Measurements from ENCODE around the gene IMPA2.
A peak's percentile ranks its signal among the peaks of the same experiment; 100 is the strongest.
"Not testable (repeated sequence)": the region's sequence is repeated elsewhere in the genome, so short reads cannot be mapped to it uniquely, and the experiment has no call there.

The IMPA2 gene

GRCh38 chr18:11981192-11981542, at the start of gene IMPA2:
TSS of gene IMPA2 (plus strand) at chr18:11981507. CDS start at chr18:11981670, 163 bp downstream.
- DNase-seq (ENCODE audit: low read depth in 2 of 2), result peak; percentile 90 to 94

GRCh38 chr18:11932393-11932792, 48.9 kb upstream of the IMPA2 start:
- no peak for DNase-seq (ENCODE audit: low read depth in 2 of 2)

- DNase-seq (ENCODE audit: low read depth in 2 of 2), result peak; percentile 74 to 77
Observed at GRCh38 chr18:11937874-11938478, 43.3 kb upstream of the IMPA2 start.

- DNase-seq (ENCODE audit: low read depth in 2 of 2), result no peak
Observed at GRCh38 chr18:11940956-11941355, 40.4 kb upstream of the IMPA2 start.

- DNase-seq (ENCODE audit: low read depth in 2 of 2), result no peak
Observed at GRCh38 chr18:11943551-11943950, 37.8 kb upstream of the IMPA2 start.

GRCh38 chr18:11944252-11944651, 37.1 kb upstream of the IMPA2 start:
- no peak for DNase-seq (ENCODE audit: low read depth in 2 of 2)

GRCh38 chr18:11944786-11945185, 36.5 kb upstream of the IMPA2 start:
- DNase-seq (ENCODE audit: low read depth in 2 of 2), result no peak

- not testable (repeated sequence) for DNase-seq (ENCODE audit: low read depth in 2 of 2)
Observed at GRCh38 chr18:11945834-11946659, 35.3 kb upstream of the IMPA2 start.

GRCh38 chr18:11946756-11947155, 34.6 kb upstream of the IMPA2 start:
- no peak for DNase-seq (ENCODE audit: low read depth in 2 of 2)

GRCh38 chr18:11947214-11948191, 33.8 kb upstream of the IMPA2 start:
- peak; percentile 30 to 48 for DNase-seq (ENCODE audit: low read depth in 2 of 2)

GRCh38 chr18:11948852-11949523, 32.3 kb upstream of the IMPA2 start:
- DNase-seq (ENCODE audit: low read depth in 2 of 2), result no peak

GRCh38 chr18:11950824-11951223, 30.5 kb upstream of the IMPA2 start:
- DNase-seq (ENCODE audit: low read depth in 2 of 2), result no peak

GRCh38 chr18:11951390-11951851, 29.9 kb upstream of the IMPA2 start:
- DNase-seq (ENCODE audit: low read depth in 2 of 2), result no peak

GRCh38 chr18:11953113-11953512, 28.2 kb upstream of the IMPA2 start:
- DNase-seq (ENCODE audit: low read depth in 2 of 2), result no peak

GRCh38 chr18:11955239-11956029, 25.9 kb upstream of the IMPA2 start:
- no peak for DNase-seq (ENCODE audit: low read depth in 2 of 2)

GRCh38 chr18:11956371-11957308, 24.7 kb upstream of the IMPA2 start:
- DNase-seq (ENCODE audit: low read depth in 2 of 2), result no peak

- no peak for DNase-seq (ENCODE audit: low read depth in 2 of 2)
Observed at GRCh38 chr18:11957636-11958035, 23.7 kb upstream of the IMPA2 start.

GRCh38 chr18:11959651-11960050, 21.7 kb upstream of the IMPA2 start:
- not testable (repeated sequence) for DNase-seq (ENCODE audit: low read depth in 2 of 2)

- no peak for DNase-seq (ENCODE audit: low read depth in 2 of 2)
Observed at GRCh38 chr18:11960743-11961380, 20.4 kb upstream of the IMPA2 start.
